HCT116 (cell line): ENCODE measurements around the gene LASP1. TPM values are rescaled to one million over a fixed set of nuclear protein-coding genes. Genes with fewer than 3 reads are reported as not detected.
"Not testable (repeated sequence)": the region's sequence is repeated elsewhere in the genome, so short reads cannot be mapped to it uniquely, and the experiment has no call there.

Experiments used
- ATAC-seq: fragments of 200-7000 bp; cut with Tn5 transposase; 2 replicates; pipeline ENCODE4 v1.9.1; 2020; ENCODE audit warnings: mild to moderate bottlenecking, moderate library complexity
- BruUV-seq: library from RNA; stranded (reverse); fragments of 400-500 nt; replicated peaks from 2 replicates; lab custom pipeline; 2021; lab: Mats Ljungman, UMichigan
- CTCF ChIA-PET: fragments of 300-600 bp; sonication (Branson Sonifier 250); formaldehyde crosslinking; loops from one replicate; lab custom pipeline; 2021; ENCODE audit warnings: antibody characterized with exemption; lab: Charles Lee
- POLR2A ChIA-PET: fragments of 300-600, 350-600 bp; sonication (Branson Sonifier 250); formaldehyde crosslinking; loops from one replicate; lab custom pipeline; 2021; ENCODE audit warnings: antibody characterized with exemption; lab: Charles Lee
- RAD21 ChIA-PET, 2 experiments: fragments of 300-600 bp; sonication (Branson Sonifier 250); formaldehyde crosslinking; loops; one replicate each; lab custom pipeline; 2023; ENCODE audit warnings: low total read pairs in 2 of 2; ENCODE audit not compliant: uncharacterized antibody in 2 of 2, unreplicated experiment in 2 of 2, low non-redundant PET in 1 of 2; lab: Charles Lee
- DNase-seq: peaks from one replicate; pipeline ENCODE4 v3.0.0-alpha.2; 2010; ENCODE audit warnings: low read depth, low spot score
- H2AFZ ChIP-seq: fragments of 200-600 bp; shearing (Covaris generic), sonication (generic); 2 replicates; pipeline ENCODE4 v1.6.1; 2017; ENCODE audit warnings: low read depth, mixed run types, mixed read lengths, antibody characterized with exemption, low read length; ENCODE audit not compliant: poor library complexity, severe bottlenecking
- H3K27ac ChIP-seq: 2 replicates; pipeline ENCODE4 v1.5.1; 2012; ENCODE audit warnings: low read depth, low read length
- H3K27me3 ChIP-seq: fragments of 200-600 bp; sonication (generic); 2 replicates; pipeline ENCODE4 v1.6.1; 2016; ENCODE audit warnings: mixed run types, low read length, mixed read lengths; ENCODE audit not compliant: insufficient read depth
- H3K36me3 ChIP-seq, 2 experiments: fragments of 200-500 bp in 1 of 2; fragments of 200-600 bp in 1 of 2; sonication (Bioruptor generic) in 1 of 2; sonication (generic) in 1 of 2; 2 replicates each; pipeline versions ENCODE4 v1.5.1 to v1.6.1; 2014 to 2016; ENCODE audit warnings: low read length in 2 of 2, inconsistent platforms in 1 of 2, mixed read lengths in 1 of 2, mixed run types in 1 of 2; ENCODE audit not compliant: insufficient read depth in 2 of 2, control insufficient read depth in 1 of 2
- H3K4me1 ChIP-seq, 2 experiments: fragments of 200-600 bp in 1 of 2; sonication (generic) in 1 of 2; 2 replicates each; pipeline versions ENCODE4 v1.5.1 to v1.6.1; 2012 to 2017; ENCODE audit warnings: low read length in 2 of 2, inconsistent platforms in 1 of 2, mild to moderate bottlenecking in 1 of 2, mixed read lengths in 1 of 2, mixed run types in 1 of 2, moderate library complexity in 1 of 2; ENCODE audit not compliant: insufficient read depth in 2 of 2, control insufficient read depth in 1 of 2
- H3K4me2 ChIP-seq: fragments of 200-600 bp; sonication (generic); 2 replicates; pipeline ENCODE4 v1.6.1; 2017; ENCODE audit warnings: mixed run types, low read length, mixed read lengths
- H3K4me3 ChIP-seq, 2 experiments: fragments of 200-600 bp in 1 of 2; sonication (generic) in 1 of 2; replicated peaks in 1 of 2; 2 replicates each; pipeline ENCODE4 v1.5.1; 2011 to 2016; ENCODE audit warnings: low read length in 2 of 2, control low read depth in 1 of 2, low read depth in 1 of 2, mild to moderate bottlenecking in 1 of 2, mixed read lengths in 1 of 2, mixed run types in 1 of 2
- H3K79me2 ChIP-seq: fragments of 200-600 bp; sonication (generic); 2 replicates; pipeline ENCODE4 v1.6.1; 2017; ENCODE audit warnings: mild to moderate bottlenecking, mixed run types, low read length, moderate library complexity, mixed read lengths; ENCODE audit not compliant: insufficient read depth
- H3K9ac ChIP-seq: fragments of 200-600 bp; sonication (generic); 2 replicates; pipeline ENCODE4 v1.6.1; 2016; ENCODE audit warnings: low read length, mixed read lengths
- H3K9me2 ChIP-seq: fragments of 200-600 bp; sonication (generic), shearing (Covaris generic); 2 replicates; pipeline ENCODE4 v1.6.1; 2017; ENCODE audit warnings: mixed run types, mild to moderate bottlenecking, moderate library complexity; ENCODE audit not compliant: insufficient read depth
- H3K9me3 ChIP-seq, 2 experiments: fragments of 200-500 bp in 1 of 2; fragments of 200-600 bp in 1 of 2; sonication (Bioruptor generic) in 1 of 2; sonication (generic) in 1 of 2; 2 replicates each; pipeline ENCODE4 v1.6.1; 2014 to 2017; ENCODE audit warnings: low read length in 2 of 2, mixed read lengths in 2 of 2, inconsistent platforms in 1 of 2, low read depth in 1 of 2, mild to moderate bottlenecking in 1 of 2, mixed run types in 1 of 2, moderate library complexity in 1 of 2; ENCODE audit not compliant: control insufficient read depth in 1 of 2, insufficient read depth in 1 of 2
- H4K20me1 ChIP-seq: fragments of 200-600 bp; sonication (generic), shearing (Covaris generic); 2 replicates; pipeline ENCODE4 v1.6.1; 2017; ENCODE audit warnings: mixed run types, mild to moderate bottlenecking, moderate library complexity; ENCODE audit not compliant: insufficient read depth
- ATF3 ChIP-seq: IDR thresholded peaks from 2 replicates; pipeline ENCODE4 v1.6.1; 2012
- SIN3A ChIP-seq: IDR thresholded peaks from 2 replicates; pipeline ENCODE4 v1.6.1; 2012; ENCODE audit warnings: low read depth
- SP1 ChIP-seq: IDR thresholded peaks from 2 replicates; pipeline ENCODE4 v1.6.1; 2012; ENCODE audit warnings: low read depth
- TCF7L2 ChIP-seq: IDR thresholded peaks from 2 replicates; pipeline ENCODE4 v1.7.0; 2011; ENCODE audit warnings: borderline replicate concordance, inconsistent platforms; ENCODE audit not compliant: insufficient read depth, insufficient read length; ENCODE audit errors: extremely low read depth
- ZNF274 ChIP-seq: fragments of 200-500 bp; sonication (Bioruptor generic); IDR thresholded peaks from 2 replicates; pipeline ENCODE4 v1.6.1; 2014; ENCODE audit warnings: mild to moderate bottlenecking, low read depth, low read length, inconsistent platforms
- intact Hi-C: fragments of 100-400 bp; cut with micrococcal nuclease; formaldehyde crosslinking; loops from 2 replicates; pipeline ENCODE4 v1.10.0; 2022
- total RNA-seq: library from RNA; stranded (reverse); gene quantifications from one replicate; pipeline ENCODE4 v1.2.1, GENCODE V29; 2021; ENCODE audit not compliant: unreplicated experiment
- TF ChIP-seq, protein P1 (sequence below): IDR thresholded peaks from 2 replicates; pipeline ENCODE4 v1.6.1; 2012; ENCODE audit warnings: low read depth

Gene LASP1
- total RNA-seq, 1 experiment from 2014 or later: 149 TPM

DNA sequence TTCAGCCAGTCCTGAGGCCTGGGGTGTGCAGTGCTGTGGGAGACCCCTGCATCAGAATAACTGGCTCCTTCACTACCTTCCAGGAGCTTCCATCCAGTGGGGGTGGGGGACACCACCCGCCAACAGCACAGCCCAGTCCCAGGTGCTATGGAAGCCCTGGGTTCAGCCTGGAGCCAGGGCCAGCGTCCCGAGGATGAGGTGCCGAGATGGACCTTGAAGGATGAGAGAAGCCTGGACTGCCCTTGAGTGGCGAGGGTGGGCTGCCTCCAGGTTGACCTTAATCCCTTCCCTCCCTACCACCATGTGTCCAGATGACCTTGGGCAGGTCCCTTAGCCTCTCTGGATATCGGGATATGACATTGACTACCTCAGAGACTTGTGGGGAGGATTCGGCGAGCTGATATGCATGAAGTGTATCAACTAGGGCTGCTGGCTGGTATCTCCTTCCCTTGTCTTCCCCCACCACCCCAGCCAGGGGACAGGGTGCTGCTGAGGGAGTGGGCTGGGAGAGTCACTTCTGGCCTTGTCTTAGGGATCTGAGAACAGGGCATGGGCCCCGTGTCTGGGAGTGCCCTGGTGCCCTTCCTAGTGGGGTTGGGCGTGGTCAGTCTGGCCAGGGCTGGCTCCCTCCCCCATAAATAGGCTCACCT lies 41.3 kb downstream of the LASP1 start:
- H3K27ac ChIP-seq: no peak overlapping the region
- no peaks in the 10 kb centered on the region for H3K9me2 ChIP-seq
- RAD21 ChIA-PET: no interaction called here
- H3K4me2 ChIP-seq: no peak overlapping the region
- POLR2A ChIA-PET: no interaction called here
- no peaks in the 10 kb centered on the region for H4K20me1 ChIP-seq
- no peaks in the 10 kb centered on the region for H3K4me1 ChIP-seq
- no peak for TF ChIP-seq SP1
- TF ChIP-seq, protein P1, sequence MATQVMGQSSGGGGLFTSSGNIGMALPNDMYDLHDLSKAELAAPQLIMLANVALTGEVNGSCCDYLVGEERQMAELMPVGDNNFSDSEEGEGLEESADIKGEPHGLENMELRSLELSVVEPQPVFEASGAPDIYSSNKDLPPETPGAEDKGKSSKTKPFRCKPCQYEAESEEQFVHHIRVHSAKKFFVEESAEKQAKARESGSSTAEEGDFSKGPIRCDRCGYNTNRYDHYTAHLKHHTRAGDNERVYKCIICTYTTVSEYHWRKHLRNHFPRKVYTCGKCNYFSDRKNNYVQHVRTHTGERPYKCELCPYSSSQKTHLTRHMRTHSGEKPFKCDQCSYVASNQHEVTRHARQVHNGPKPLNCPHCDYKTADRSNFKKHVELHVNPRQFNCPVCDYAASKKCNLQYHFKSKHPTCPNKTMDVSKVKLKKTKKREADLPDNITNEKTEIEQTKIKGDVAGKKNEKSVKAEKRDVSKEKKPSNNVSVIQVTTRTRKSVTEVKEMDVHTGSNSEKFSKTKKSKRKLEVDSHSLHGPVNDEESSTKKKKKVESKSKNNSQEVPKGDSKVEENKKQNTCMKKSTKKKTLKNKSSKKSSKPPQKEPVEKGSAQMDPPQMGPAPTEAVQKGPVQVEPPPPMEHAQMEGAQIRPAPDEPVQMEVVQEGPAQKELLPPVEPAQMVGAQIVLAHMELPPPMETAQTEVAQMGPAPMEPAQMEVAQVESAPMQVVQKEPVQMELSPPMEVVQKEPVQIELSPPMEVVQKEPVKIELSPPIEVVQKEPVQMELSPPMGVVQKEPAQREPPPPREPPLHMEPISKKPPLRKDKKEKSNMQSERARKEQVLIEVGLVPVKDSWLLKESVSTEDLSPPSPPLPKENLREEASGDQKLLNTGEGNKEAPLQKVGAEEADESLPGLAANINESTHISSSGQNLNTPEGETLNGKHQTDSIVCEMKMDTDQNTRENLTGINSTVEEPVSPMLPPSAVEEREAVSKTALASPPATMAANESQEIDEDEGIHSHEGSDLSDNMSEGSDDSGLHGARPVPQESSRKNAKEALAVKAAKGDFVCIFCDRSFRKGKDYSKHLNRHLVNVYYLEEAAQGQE: no peak
- TF ChIP-seq ZNF274: no peak
- TF ChIP-seq TCF7L2: no peak
- no peak for TF ChIP-seq SIN3A
- no peak for TF ChIP-seq ATF3
- CTCF ChIA-PET: no interaction called here
- DNase-seq: no peak
- H3K36me3 ChIP-seq: peaks cover 0 to 16% of the 10 kb centered on the region in 2 experiments; a peak in 2 of 4 replicates
- no peak overlapping the region for H3K9ac ChIP-seq
- H3K27me3 ChIP-seq: no peaks in the 10 kb centered on the region
- H3K4me3 ChIP-seq: no peak overlapping the region
- H2AFZ ChIP-seq: no peak overlapping the region
- peaks cover 33% of the 10 kb centered on the region; the same call in 1 of the 2 replicates for H3K79me2 ChIP-seq
- no TSS peak for BruUV-seq
- ATAC-seq: no peak
- no peaks in the 10 kb centered on the region for H3K9me3 ChIP-seq
- intact Hi-C loops: no loop called here

- H3K27me3 ChIP-seq, H3K9ac ChIP-seq, H3K4me2 ChIP-seq, CTCF ChIA-PET, H3K27ac ChIP-seq, H3K9me3 ChIP-seq, H3K9me2 ChIP-seq, RAD21 ChIA-PET, H3K4me3 ChIP-seq, H2AFZ ChIP-seq, BruUV-seq, H4K20me1 ChIP-seq, POLR2A ChIA-PET, H3K4me1 ChIP-seq, DNase-seq, intact Hi-C loops, ATAC-seq: not testable (repeated sequence)
- Histone ChIP-seq H3K36me3 (peaks cover 0 to 17% of the 10 kb centered on the region in 2 experiments; a peak in 2 of 4 replicates), H3K79me2 (peaks cover 28% of the 10 kb centered on the region; the same call in 1 of the 2 replicates)
Observed at GRCh38 chr17:38911731-38912081, 41.8 kb downstream of the LASP1 start.
